GM18858 (cell line): ENCODE measurements around the gene IGLL5.
"Not testable (repeated sequence)": the region's sequence is repeated elsewhere in the genome, so short reads cannot be mapped to it uniquely, and the experiment has no call there.

Experiments used
- ATAC-seq: cut with Tn5 transposase; IDR thresholded peaks from one replicate; pipeline ENCODE4 v1.9.1; 2021; ENCODE audit not compliant: unreplicated experiment

Gene IGLL5

DNA sequence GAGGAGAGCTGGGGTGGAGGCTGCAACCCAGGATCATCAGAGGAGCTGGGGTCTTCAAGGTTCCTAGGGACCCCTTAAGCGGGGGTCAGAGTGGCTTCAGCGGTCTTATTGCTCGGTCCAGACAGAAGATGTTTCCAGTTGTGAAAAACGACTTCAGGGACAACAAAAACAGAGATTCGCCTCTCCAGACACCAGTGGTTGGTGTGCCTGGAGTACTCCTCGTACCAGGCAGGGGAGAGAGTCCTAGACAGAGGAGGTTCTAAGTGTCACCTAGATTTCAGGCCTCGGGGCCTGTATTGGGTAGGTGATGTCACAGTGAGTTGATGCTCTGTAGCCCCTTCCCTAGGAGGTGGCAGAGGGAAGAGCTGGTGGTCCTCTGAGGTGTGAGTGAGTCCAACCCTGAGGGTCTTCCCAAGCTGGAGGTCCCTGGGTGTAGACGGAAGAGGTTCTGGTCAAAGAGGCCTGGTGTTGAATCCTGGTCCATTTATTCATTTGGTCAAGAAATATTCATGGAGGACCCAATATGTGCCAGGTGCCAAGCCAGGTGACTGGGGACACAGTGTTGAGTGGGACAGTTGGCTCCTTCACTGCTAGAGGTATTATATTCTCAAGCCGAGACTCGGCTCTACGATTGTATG is 4.4 kb upstream of the IGLL5 start:
- no peak for ATAC-seq

DNA sequence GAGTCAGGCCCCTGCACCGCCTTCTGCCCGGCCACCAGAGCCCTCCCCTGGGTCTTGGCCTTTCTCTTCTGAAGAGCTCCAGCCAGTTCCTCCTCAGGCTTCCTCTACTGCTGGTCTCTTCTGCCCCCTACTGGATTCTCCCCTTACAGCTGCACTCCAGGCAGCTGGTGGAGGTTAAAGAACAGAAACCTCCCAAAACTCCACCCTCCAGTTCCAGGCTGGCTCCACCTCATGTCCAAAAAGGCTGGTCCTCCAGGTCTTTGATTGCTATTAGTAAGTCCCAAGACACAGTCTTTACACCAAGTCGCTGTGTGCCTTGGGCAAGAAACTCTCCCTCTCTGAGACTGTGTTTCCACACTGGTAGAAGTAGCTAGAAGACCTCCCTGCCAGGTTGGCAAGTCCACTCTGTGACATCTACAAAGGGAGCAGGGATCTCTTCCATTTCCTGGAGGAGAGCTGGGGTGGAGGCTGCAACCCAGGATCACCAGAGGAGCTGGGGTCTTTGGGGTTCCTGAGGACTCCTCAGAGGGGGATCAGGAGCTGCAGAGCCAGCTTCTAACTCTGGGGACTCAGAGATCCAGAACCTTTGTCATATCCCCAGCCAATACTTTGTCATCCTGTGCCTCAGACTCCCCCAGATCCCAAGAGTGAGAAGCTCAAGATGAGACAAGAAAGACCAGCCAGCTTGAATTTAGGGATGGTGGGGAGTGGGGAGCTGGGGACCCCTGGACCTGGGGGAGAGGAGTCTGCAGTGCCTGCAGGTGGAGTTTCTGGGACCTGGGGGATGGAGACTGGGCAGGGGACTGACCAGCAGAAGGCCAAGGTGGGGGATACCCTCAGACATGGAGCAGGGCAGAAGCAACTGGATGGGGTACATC is 3.4 kb upstream of the IGLL5 start:
- ATAC-seq: no peak

DNA sequence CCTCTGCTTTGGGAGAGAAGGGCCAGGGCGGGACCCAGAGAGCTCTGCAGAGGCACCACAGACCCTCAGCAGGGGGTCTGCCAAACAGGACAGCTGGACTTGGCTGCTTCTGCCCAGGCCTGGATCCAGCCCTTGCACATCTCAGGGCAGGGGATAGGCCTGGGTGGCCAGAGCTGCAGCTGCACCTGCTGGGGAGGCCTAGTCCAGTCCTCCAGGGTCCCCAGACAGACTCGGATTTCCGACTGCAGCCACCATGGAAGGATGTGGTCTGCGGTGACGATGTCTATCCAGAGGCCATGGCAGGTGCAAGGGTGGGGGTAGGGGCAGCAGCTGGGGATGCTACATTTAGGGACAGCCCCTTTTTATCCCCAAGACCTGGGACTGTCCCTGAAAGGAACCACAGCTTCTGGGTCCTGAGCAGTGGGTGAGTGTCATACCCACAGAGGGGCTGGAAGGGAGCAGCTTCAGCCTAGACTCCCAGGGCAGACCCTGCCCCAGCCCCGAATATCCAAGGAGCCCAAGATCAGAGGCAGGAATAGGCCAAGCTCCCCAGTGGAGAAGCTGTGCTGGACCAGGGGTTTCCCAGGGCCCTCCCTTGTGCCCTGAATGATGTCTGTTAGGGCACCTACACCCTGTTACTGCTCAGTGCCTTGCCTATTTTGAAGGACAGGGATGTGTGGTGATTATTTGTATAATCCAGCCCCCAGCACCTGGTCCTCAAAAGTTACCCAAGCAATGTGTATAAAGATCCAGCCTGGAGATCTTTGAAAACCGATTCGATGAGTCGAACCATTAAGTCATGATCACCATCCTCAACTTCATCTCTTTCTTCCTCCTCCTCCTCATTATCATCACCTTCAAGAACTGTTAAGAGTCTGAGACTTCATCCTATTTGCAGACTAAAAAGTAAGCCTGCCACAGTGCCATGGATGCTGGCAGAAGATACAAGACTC is 2.5 kb upstream of the IGLL5 start:
- ATAC-seq: no peak

DNA sequence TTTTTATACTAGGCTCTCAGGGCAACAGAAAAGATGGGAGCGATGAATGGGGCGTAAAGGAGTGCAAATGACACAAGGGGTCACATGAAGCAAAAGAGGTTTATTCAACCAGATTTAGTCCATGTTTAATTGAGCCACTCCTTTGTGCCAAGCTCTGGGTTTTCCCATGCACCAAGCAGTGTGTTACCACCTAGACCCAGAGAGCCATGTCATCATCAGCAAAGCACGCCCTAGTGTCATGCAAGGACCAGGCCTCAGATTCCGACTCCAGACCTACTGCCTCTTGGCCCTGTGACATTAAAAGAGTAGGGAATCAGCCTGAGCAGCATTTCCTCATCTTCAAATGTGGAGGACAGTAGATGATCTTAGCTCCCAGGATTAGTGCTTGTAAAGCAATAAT is 1.1 kb upstream of the IGLL5 start:
- ATAC-seq: no peak

DNA sequence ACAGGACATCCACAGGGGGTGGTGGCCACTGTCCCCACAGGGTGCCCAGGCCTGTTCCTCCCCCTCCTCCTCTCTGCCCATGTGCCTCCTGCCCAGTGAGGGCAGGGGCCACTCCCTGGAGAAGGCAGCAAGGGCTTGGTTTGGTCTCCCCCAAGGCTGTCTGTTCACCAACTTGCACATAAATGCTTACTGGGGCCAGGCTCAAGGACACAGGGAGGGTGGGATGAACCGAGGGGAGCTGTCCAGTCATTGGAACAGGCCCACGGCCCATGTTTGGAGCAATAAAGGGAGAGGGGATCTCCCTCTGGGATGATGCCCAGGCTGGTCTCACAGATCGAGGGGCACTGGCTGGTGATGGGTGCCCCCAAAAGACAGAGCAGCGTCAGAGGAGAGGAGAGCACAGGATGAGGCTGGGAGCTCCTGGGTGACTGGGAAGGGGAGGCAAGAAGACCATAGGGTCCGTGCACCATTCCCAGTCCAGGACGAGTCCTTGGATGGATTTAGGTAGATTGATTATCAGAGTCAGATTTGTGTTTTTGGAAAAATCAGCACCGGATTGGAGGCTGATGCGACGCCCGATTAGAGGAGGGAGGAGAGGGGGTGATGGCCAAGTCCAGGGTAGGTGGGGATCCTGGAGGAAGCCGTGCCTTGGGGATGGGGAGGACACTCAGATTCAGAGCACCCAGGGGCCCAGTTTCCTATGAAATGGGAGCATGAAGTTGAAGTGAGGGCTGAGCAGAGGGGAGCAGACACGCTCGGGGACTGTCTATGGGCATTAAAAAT is 1.1 kb downstream of the IGLL5 start:
- ATAC-seq: no peak

DNA sequence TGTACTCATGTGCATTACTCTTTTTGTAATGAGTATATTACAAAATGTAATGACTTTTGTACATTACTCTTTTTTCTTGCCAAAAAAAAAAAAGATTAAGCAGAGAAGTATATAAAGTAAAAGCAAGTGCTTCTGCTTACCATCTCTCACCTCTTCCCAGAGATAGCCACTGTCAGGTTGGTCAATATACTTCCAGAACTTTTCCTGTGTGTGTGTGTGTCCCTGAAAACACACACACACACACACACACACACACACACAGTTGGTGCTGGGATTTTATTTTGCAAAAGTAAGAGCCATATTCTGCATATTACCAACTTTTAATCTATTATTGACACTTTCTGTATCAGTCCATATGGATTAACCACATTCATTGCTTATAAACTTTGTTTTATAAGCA is 2.5 kb downstream of the IGLL5 start:
- ATAC-seq: no peak

DNA sequence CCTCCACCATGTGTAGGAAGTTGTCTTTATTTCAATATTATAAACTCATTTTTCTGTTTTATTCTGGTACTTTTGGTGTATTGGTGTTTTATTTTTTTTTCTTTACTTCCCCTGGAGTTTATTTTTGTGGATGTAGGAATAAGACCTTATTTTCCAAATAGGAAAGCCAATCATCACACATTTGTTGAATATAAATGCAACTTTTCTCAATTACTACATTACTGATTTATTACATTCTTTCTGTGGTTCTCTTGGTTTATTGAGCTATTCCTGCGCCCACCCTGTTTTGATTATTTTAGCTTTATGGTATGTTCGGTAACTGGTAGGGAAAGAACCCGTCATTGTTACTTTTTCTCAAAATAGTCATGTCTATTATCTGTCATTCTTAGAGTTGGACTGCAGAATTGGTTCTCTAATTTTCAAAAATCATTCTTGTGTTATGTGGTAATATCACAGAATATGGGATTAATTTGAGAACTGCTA is 3.6 kb downstream of the IGLL5 start:
- ATAC-seq: no peak

DNA sequence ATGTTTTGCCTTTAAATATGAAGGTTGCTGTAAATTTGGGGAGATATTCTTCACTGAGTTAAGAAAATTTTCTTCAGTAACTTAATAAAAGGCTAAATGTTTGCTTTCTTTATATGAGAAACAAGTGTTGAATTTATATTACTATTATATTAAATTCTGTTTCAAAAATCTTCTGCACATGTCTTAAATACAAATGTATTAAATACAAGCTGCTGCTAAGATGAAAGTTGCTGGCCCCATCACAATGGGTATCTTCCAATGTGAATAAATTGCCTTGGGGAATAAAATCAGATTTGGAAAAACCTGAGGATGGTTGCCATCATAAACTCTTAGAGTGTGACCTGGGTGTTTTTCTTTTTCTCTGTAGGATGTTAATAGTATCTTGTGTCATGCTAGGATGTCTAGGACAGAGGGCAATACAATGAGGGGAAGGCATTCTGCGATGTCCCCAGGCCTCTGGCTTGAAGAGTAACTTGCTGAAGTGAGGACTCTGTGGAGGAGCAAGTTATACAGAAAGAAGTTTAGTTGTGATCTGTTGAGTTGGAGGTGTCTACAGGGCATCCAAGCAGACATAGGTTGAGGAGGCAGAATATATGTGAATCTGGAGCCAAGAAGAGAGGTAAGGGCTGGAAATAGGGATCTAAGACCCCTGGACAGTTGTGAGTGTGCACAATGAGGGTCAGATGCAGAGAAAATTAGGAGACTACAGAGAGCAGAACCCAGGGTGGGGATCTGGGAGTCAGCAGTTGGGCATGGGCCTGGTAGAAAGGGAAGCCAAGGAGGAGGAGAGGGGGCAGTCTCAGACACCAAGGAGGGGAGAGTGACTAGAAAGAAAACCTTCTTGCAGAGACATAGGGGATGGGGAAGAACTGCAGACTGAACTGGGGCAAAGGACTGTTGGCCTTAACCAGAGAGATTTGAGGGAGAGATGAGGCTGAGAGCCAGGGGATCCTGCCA is 4.8 kb downstream of the IGLL5 start:
- ATAC-seq: no peak

DNA sequence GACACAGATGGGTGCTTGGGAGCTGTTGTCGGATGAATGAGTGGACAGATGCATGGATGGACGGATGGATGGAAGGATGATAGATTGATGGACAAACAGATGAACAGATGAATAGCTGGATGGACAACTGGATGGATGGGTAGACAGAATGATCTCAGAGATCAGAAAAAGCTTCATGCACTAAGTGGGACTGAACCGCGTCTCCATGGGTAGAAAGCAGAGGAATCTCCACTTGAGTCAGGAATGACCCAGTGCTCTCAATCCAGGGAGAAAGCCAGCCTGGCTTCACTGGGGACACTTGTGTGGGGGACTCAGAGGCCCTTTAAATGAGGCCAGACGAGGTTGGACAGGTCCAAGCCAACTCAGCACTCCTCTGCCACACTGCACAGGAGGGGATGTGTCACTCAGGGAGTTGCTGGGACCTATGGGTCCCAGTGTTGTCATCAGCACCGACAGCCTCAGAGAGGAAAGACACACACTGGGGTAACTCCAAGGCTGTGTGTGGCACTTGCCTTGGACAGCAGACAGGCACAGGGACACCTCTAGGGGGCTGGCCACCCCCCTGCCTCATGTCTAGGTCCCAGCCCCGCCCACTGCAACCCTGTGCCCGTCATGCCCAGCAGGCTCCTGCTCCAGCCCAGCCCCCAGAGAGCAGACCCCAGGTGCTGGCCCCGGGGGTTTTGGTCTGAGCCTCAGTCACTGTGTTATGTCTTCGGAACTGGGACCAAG is 5.6 kb downstream of the IGLL5 start:
- no peak for ATAC-seq

DNA sequence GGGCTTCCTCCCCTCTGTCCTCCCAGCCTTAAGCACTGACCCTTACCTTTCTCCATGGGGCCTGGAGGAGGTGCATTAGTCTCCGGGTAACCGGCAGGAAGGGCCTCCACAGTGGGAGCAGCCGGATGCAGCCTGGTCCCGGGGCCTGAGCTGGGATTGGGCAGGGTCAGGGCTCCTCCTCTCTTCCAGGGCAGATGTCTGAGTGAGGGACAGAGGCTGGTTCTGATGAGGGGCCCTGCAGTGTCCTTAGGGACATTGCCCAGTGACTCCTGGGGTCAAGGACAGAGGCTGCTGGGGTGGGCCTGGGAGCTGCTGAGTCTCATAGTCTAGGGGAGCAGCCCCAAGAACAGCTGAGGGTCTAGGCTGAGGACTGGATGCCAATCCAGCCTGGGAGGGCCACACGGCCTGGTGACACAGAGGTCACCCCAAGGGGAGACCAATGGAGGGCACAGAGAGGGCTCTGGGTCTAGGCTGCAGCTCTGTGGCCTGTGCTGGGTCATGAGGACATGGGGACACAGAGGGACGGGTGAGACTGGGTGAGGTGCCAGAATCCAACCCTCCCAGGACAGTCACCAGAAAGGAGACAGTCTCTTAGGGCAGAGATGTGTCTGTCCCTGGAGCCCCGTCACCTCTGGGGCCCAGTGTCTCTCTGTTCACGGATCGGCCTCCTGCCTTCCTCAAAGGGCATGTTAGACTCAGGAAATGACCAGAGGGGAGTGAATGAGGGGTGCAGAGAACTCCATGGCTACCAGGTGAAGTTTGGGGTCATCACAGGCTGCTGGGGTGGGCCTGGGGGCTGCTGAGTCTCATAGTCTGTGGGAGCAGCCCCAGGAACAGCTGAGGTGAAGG is 6.5 kb downstream of the IGLL5 start:
- no peak for ATAC-seq

DNA sequence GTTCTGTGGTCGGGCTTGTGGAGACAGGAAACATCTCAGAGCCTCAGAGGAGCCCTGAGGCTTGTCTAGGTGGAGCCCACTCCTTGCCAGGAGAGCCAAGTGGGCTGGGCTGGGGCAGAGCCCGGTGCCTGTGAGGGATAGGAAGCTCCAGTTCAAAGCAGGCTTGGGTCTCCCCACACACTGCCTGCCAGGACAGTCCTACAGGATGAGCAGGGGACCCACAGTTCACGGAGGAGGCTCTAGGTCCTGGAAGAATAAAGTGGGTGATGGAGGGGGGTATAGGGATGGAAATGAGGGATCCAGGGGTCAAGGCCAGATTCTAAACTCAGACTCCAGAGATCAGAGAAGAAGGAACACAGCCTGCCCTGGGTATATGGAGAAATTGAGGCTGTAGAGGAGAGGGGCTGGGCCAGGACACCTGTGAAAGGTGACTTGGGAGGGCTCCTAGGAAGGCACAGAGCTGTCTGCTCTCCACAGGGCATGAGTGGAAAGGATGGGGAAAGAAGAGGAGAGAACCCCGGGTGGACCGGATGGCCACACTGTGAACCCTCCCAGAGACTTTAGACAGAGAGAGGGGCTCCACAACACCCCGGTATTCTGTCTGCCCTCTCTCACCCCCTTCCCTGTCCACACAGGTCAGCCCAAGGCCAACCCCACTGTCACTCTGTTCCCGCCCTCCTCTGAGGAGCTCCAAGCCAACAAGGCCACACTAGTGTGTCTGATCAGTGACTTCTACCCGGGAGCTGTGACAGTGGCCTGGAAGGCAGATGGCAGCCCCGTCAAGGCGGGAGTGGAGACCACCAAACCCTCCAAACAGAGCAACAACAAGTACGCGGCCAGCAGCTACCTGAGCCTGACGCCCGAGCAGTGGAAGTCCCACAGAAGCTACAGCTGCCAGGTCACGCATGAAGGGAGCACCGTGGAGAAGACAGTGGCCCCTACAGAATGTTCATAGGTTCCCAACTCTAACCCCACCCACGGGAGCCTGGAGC is 7.4 kb downstream of the IGLL5 start:
- no peak for ATAC-seq

DNA sequence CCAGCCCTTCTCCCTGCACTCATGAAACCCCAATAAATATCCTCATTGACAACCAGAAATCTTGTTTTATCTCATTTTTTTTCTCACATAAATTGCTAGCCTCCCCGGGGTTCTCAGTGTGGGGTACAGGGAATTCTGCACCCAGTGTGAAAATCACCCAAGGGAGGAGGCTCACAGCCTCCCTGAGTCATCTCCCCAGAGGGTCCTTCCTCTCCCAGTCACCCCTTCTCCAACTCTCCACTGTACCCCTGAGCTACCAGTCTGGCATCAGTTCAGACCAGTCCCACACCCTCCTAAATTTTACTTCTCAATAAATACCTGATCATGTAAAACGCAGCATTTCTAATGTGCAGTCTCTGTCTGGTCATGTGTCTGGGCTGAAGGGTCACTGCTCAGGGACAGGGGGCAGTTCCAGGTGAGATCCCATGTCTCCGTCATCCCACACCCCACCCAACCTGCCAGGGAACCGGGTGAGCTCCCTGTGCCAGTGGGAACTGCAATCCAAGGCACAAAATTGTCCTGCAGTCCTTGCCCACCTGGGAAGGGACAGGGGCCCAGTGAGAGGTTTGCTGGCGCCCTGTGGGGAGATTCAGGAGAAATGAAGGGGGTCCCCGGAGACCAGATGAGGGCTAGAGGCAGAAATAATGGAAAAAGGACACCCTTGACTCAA is 8.3 kb downstream of the IGLL5 start:
- ATAC-seq: no peak

DNA sequence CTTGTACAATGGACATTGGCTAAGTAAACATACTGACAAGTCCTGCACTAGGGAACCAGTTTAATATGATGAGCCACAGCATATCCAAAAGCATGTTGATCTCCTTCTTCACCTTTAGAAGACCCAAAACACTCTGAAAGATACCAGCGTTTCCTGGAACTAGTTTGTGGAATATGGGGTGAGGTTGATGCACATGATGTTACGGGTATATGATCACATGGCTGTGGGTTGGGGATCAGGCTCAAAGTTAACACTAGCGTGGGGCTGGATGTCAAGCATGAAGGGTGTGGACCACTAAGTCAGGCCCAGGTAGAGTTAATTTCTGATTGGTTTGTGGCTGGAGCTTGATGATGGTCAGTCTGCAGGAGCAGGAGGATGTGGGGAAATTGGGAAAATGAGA is 9.0 kb downstream of the IGLL5 start:
- no peak for ATAC-seq

DNA sequence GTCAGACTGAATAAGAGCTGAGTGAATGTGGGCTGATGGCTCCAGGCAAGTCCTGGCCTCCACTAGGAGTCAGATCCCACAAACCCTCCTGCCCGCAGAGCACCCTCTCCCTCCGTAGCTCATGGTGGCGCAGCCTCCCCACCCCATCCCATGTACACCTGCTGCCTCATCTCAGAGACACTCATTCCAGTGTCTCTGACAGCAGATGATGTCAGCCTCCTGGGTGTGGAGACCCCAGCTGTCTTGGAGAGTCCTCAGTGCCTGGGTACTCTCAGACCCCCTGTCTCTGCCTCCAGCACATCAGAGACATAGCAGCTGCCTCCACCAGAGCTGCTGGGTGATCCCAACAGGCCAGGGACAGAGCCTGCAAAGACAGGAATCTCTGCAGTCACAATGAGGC is 9.5 kb downstream of the IGLL5 start:
- no peak for ATAC-seq

DNA sequence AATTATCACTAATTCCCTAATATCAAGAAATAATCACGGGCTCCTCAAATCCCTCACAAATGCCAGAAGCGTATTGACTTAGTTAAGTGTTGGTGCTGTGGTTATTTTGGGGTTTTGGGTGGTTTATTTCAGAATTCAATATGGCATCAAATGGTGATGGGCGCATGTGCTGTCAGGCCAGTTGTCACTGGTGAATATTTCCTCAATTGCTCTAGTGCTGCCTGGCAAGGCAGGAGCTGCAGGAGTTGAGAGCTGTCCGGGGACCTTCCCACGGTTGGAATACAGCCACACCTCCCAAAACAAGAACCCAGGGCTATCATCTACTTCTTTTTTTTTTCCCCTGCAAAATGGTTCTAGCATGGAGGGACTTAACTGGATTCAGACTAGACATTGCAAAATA is 10.3 kb downstream of the IGLL5 start:
- ATAC-seq: no peak

DNA sequence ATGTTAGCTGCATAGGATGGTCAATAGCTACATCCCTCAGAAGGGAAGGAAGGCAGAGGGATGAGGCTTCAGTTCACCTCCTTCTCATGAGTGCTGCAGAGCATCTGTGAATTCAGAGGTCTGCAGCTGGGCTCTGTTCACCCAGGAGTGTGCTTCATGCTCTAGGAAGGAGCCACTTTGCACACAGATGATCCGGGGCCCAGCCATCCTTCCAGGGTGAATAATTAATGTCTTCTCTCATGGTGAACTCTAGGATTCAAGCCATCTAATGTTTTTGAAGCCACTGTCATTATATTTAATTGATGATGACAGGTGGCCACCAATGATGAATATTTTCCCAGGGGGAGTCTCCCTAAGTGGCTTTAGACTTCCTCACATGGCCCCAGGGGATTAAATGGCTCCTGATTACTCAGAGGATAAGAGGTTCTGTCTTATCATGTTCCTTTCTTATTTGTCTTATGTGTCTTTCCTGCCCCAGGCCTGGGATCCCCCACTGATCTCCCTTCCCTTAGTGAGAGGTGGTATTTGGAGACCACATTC is 10.9 kb downstream of the IGLL5 start:
- not testable (repeated sequence) for ATAC-seq
